ENCODE data around the gene DTX1. TPM values are rescaled to one million over a fixed set of nuclear protein-coding genes. Genes with fewer than 3 reads are reported as not detected.

The DTX1 gene
- total RNA-seq = 0.20 and 0.73 TPM in 2 replicates

GRCh38 chr12:113056631-113057488, at the start of gene DTX1:
Gene DTX1 (plus strand): TSS chr12:113056730. CDS start chr12:113058193, 1,463 bp downstream.

GRCh38 chr12:113135178-113136127, 78.9 kb downstream of the DTX1 start, which contains the start of gene RASAL1:
Gene RASAL1 (minus strand): TSS chr12:113135761. CDS start chr12:113135462, 299 bp downstream.

Other genes with a start within 250 kb of the DTX1 start
- 2.5 and 4.4 TPM in 2 replicates for gene OAS1, start 149.8 kb upstream of the DTX1 start, total RNA-seq
- 7.0 and 15.4 TPM in 2 replicates for gene OAS3, start 118.3 kb upstream of the DTX1 start, total RNA-seq
- gene OAS2, start 78.2 kb upstream of the DTX1 start, total RNA-seq = 6.2 and 7.0 TPM in 2 replicates
- not detected in 2 replicates for gene RASAL1, start 79.0 kb downstream of the DTX1 start, total RNA-seq
- not detected in 2 replicates for gene CFAP73, start 93.0 kb downstream of the DTX1 start, total RNA-seq
- gene DDX54, start 128.7 kb downstream of the DTX1 start, total RNA-seq = 47.0 and 61.0 TPM in 2 replicates
- 18.0 and 18.6 TPM in 2 replicates for gene RITA1, start 129.0 kb downstream of the DTX1 start, total RNA-seq
- 24.6 and 29.3 TPM in 2 replicates for gene TPCN1, start 164.7 kb downstream of the DTX1 start, total RNA-seq